Skeletal muscle tissue (tissue), 4 donors: ENCODE data around the gene COL5A1. TPM values are rescaled to one million over a fixed set of nuclear protein-coding genes. Genes with fewer than 3 reads are reported as not detected.

ENCODE experiments used
- H3K27ac ChIP-seq: one replicate; pipeline ENCODE4 v1.7.0; 2013; ENCODE audit warnings: mild to moderate bottlenecking, low read depth, low read length, inconsistent platforms
- H3K27me3 ChIP-seq, 3 donors: one replicate each; pipeline ENCODE4 v1.7.0; 2013; ENCODE audit warnings: low read length in 3 of 3; ENCODE audit not compliant: control insufficient read depth in 3 of 3, insufficient read depth in 3 of 3
- H3K36me3 ChIP-seq, 3 donors: one replicate each; pipeline ENCODE4 v1.7.0; 2013; ENCODE audit warnings: low read length in 3 of 3; ENCODE audit not compliant: control insufficient read depth in 3 of 3, insufficient read depth in 3 of 3
- H3K4me1 ChIP-seq, 3 donors: one replicate each; pipeline ENCODE4 v1.7.0; 2013; ENCODE audit warnings: low read length in 3 of 3, mild to moderate bottlenecking in 3 of 3; ENCODE audit not compliant: control insufficient read depth in 3 of 3, insufficient read depth in 3 of 3
- H3K4me3 ChIP-seq, 3 donors: one replicate each; pipeline ENCODE4 v1.7.0; 2013; ENCODE audit warnings: low read length in 3 of 3
- H3K9ac ChIP-seq, 3 donors: one replicate each; pipeline ENCODE4 v1.7.0; 2013; ENCODE audit warnings: low read length in 3 of 3, mild to moderate bottlenecking in 3 of 3, moderate library complexity in 2 of 3, low read depth in 1 of 3
- H3K9me3 ChIP-seq, 3 donors: one replicate each; pipeline ENCODE4 v1.7.0; 2013; ENCODE audit warnings: low read length in 3 of 3; ENCODE audit not compliant: control insufficient read depth in 3 of 3
- total RNA-seq: library from RNA; depleted of rRNA; stranded (reverse); fragments of >200 nt; gene quantifications from one replicate; pipeline ENCODE4 v1.2.3, GENCODE V29; 2014
- donor health status: Osteomylitis.

The COL5A1 gene
- total RNA-seq, 1 donor from 2014 or later: 258 TPM

DNA sequence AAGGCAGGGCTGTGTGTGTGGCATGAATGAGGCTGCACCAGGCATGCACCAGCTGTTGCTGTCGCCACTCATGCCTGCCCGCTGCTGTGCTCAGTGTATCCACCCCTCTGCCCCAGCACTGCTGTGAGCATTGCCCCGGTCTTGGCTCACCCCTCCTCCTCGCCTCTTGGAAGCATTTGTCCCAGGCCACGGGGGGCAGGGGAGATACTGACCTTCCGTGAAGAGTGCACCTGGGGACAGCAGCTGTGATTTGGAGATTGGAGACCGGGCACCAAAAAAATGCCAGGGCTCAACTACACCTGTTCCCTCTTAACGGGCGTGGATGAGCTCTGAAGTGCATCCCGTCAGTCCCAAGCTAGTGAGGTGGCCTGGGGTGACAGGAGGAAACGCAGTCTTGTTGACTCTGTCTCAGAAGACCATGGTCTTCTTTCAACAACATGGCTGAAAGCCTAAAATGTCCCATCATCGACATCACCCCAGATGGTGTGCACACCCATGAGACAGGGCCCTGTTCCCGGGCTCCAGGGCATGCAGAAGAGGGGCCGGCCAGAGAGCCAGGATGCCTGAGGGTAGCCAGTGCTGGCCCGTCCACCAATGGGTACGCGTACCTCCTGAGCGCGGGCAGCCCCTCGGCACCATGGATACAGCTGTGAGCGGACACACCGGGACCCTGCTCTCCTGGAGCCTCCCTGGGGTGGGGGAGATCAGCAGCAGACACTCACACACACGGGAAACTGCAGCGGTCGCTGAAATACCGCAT is 115.8 kb downstream of the COL5A1 start:
- H3K36me3 ChIP-seq: peaks cover 0 to 14% (median 11%) of the 10 kb centered on the region in 3 donors
- H3K27me3 ChIP-seq: peaks cover 20 to 36% (median 22%) of the 10 kb centered on the region in 3 donors
- H3K9ac ChIP-seq: no peak overlapping the region
- peaks cover 0 to 2% (median 0%) of the 10 kb centered on the region in 3 donors for H3K4me1 ChIP-seq
- H3K27ac ChIP-seq: no peak overlapping the region
- H3K4me3 ChIP-seq: no peak overlapping the region
- H3K9me3 ChIP-seq: no peaks in the 10 kb centered on the region

DNA sequence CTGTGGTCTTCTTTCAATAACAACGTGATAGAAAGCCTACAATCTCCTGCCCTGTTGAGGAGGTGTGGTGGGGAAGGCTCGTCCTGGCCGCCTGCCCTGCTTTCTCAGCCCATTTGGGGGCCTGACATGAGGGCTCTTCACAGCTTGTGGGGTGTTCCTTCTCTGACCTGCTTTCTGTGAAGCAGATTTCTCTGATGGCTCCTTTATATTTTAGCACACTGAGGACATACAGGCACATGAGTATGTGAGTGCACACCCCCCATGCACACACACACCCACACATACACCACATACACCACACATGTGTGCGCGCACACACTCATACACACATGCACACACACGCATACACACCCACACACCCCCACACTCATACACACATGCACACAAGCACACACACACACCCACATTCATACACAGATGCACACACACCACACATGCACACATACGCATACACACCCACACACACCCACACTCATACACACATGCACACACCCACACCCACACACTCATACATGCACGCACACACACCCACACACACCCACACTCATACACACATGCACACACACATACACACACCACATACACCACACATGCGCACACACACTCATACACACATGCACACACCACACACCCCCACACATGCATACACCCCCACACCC is 117.5 kb downstream of the COL5A1 start:
- peaks cover 0 to 2% (median 0%) of the 10 kb centered on the region in 3 donors for H3K4me1 ChIP-seq
- H3K36me3 ChIP-seq: peaks cover 0 to 14% (median 14%) of the 10 kb centered on the region in 3 donors
- H3K9me3 ChIP-seq: no peaks in the 10 kb centered on the region
- H3K9ac ChIP-seq: no peak overlapping the region
- H3K27ac ChIP-seq: no peak overlapping the region
- peaks cover 19 to 42% (median 22%) of the 10 kb centered on the region in 3 donors for H3K27me3 ChIP-seq
- H3K4me3 ChIP-seq: no peak overlapping the region

DNA sequence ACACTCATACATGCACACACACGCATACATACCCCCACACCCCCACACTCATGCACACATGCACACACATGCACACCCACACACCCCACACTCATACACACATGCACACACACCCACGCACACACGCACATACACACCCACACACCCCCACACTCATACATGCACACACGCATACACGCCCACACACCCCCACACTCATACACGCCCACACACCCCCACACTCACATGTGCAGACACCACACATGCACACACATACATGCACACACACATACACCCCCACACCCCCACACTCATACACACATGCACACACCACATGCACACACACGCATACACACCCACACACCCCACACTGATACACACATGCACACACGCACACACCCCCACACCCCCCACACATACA is 118.3 kb downstream of the COL5A1 start:
- Histone ChIP-seq H3K36me3 (peaks cover 0 to 15% (median 14%) of the 10 kb centered on the region in 3 donors), H3K4me3 (no peak overlapping the region), H3K9ac (no peak overlapping the region), H3K27me3 (peaks cover 21 to 37% (median 22%) of the 10 kb centered on the region in 3 donors), H3K4me1 (peaks cover 0 to 2% (median 0%) of the 10 kb centered on the region in 3 donors), H3K9me3 (no peaks in the 10 kb centered on the region), H3K27ac (no peak overlapping the region)

DNA sequence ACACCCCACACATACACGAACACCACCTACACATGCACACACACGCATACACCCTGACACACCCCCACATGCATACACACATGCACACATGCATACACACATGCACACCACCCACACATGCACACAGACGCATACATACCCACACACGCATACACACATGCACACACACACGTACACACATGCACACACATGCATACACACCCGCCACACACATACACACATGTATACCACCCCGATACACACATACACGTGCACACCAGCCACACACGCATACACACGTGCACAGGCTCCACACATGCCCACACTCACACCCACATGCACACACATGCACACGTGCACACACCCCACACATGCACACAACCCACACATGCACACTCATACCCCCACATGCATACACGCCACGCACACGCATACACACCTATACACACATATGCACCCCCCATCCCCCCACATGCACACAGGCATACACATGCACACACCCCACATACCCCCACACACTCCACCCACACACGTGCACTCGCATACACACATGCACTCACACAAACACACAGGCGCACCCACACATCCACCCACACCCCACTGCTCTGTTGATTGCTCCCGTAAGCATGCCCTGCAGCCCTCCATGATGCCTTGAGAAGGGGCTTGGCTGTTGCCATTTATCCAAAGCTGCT is 119.3 kb downstream of the COL5A1 start:
- Histone ChIP-seq H3K27me3 (peaks cover 20 to 34% (median 22%) of the 10 kb centered on the region in 3 donors), H3K9ac (no peak overlapping the region), H3K4me3 (no peak overlapping the region), H3K36me3 (peaks cover 0 to 18% (median 14%) of the 10 kb centered on the region in 3 donors), H3K4me1 (peaks cover 0 to 7% (median 0%) of the 10 kb centered on the region in 3 donors), H3K9me3 (no peaks in the 10 kb centered on the region), H3K27ac (no peak overlapping the region)

DNA sequence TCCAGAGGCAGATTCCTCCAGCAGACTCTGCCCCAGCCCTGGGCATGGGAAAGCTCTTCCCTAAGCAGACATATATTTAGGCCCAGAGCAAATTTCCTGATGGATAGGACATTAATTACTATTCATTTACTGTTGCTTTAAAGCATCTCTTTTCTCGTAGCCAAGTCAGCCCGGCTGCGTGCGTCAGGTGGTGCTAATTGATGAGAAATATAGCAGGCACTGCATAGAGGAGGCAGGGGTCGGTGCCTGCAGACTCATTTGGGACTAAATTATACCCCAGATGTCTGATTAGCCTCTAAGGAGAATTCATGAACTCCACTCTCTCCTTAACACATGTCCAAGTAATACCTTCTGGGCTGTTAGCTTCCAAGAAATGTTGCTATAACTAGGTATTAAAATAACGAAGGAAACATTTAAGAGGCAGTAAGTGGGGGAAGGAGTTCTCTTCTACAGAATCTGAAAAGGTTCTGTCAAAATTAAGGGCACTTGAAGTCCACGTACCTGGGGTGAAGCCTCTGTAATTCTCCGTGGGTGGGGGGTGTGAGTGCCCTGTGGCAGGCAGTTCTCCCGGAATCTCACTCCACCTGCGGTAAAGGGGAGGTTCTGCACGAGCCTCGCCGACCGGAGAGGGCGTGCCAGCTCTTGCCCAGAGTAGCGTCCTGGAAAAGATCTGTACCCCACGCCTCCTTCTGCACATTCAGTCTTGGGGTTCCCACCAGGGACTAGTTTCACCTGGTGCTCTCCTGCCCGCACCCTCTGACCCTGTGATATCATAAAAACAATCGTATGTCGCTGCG is 123.1 kb downstream of the COL5A1 start:
- Histone ChIP-seq H3K4me1 (peaks cover 0 to 11% (median 10%) of the 10 kb centered on the region in 3 donors), H3K4me3 (no peak overlapping the region), H3K36me3 (peaks cover 0 to 15% (median 10%) of the 10 kb centered on the region in 3 donors), H3K9ac (no peak overlapping the region), H3K27ac (no peak overlapping the region), H3K27me3 (peaks cover 0 to 16% (median 8%) of the 10 kb centered on the region in 3 donors), H3K9me3 (no peaks in the 10 kb centered on the region)

DNA sequence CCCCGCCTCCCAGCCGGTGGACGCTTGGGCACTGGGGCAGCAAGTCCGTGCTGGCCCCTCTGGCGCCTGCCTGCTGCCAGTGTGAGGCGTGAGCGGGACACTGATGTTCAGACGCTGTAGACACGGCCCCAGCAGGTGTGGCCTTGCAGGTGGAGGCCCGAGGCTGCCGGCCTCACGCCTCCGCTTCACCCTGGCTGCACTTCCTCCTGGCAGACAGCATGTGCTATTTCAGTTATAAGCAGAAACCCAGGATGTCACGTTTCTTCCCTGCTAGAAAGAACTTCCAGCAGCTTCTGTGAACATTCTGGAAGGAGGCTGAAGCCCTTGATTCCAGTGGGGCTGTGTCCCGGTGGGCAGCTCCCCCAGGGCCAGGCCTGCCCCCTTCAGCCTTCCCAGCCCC is 124.2 kb downstream of the COL5A1 start:
- peaks cover 0 to 13% (median 5%) of the 10 kb centered on the region in 3 donors for H3K36me3 ChIP-seq
- peaks cover 0 to 16% (median 8%) of the 10 kb centered on the region in 3 donors for H3K27me3 ChIP-seq
- peaks cover 0 to 11% (median 10%) of the 10 kb centered on the region in 3 donors for H3K4me1 ChIP-seq
- no peaks in the 10 kb centered on the region for H3K9me3 ChIP-seq
- H3K27ac ChIP-seq: no peak overlapping the region
- H3K9ac ChIP-seq: no peak overlapping the region
- H3K4me3 ChIP-seq: no peak overlapping the region

DNA sequence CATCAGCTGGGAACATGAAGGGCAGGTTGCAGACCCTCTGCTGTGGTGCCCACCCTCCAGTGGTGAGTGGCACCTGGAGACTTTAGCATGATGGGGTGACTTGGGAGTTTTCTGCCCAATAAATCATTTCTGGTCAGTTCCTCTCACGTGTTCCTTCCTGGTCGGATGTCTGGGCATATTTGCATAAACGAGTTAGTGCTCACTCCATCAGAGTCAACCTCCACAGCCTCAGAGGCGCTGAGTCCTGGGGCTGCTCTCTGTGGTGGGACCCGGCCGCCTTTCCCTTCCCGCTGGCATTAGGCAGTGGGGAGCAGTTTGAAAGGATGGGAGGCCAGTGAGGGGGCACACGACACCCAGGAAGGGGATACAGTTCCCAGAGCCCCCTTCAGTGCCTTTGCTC is 125.0 kb downstream of the COL5A1 start:
- peaks cover 0 to 16% (median 13%) of the 10 kb centered on the region in 3 donors for H3K27me3 ChIP-seq
- H3K4me1 ChIP-seq: peaks cover 0 to 11% (median 10%) of the 10 kb centered on the region in 3 donors
- H3K9ac ChIP-seq: peak overlapping the region in 1 of 3 donors; percentile 3
- peaks cover 0 to 12% (median 0%) of the 10 kb centered on the region in 3 donors for H3K36me3 ChIP-seq
- H3K9me3 ChIP-seq: no peaks in the 10 kb centered on the region
- H3K27ac ChIP-seq: no peak overlapping the region
- H3K4me3 ChIP-seq: no peak overlapping the region

DNA sequence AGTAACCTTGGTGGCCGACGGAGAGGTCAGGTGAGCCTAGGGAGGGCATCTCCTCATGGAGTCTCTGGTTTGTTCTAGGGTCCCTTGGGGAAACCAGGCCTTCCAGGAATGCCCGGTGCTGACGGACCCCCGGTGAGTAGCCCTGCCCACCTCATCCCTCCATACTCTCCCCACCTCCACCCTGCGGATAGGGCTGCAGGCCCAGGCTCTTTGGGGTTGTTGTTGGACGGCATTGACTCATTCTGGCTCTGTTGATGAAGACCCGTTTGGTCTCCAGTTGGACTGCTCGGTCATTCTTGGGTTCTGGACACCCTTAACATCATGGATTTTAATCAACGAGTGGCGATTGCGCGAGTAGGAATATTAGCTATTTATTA is 126.7 kb downstream of the COL5A1 start:
- H3K9me3 ChIP-seq: no peaks in the 10 kb centered on the region
- no peak overlapping the region for H3K27ac ChIP-seq
- H3K9ac ChIP-seq: no peak overlapping the region
- H3K4me3 ChIP-seq: no peak overlapping the region
- peaks cover 0 to 11% (median 10%) of the 10 kb centered on the region in 3 donors for H3K4me1 ChIP-seq
- H3K36me3 ChIP-seq: peaks cover 0 to 10% (median 1%) of the 10 kb centered on the region in 3 donors
- peaks cover 0 to 14% (median 11%) of the 10 kb centered on the region in 3 donors for H3K27me3 ChIP-seq

DNA sequence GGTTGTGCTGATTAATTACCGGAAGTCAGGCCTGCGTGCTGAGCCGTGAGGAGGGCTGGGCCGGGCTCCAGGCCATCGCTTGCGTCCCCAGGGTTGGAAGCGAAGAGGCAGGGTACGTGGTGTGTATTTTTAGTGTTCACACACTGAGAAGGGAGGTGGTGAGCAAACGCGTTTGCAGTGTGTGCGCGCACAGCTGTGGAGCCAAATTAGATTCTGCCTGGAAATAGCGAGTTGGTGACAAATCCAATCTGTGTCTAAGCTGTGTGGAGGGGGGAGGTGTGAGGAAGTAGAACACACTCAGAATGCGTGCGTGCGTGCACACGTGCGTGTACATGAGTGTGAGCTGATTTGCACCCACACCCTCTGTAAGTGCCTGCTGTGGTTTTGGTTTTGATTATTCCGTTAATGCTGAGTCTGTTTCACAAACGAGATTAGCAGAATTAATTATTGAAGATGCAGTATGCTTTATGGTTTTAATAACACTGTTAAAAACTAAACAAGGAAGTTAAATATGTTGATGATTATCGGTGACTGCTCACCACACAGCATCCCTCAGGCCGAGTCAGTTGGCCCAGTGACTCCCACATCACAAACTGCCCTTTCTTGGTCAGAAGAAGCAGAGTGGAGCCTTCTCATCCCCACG is 127.2 kb downstream of the COL5A1 start:
- Histone ChIP-seq H3K27ac (no peak overlapping the region), H3K4me1 (peaks cover 0 to 11% (median 10%) of the 10 kb centered on the region in 3 donors), H3K36me3 (peaks cover 0 to 11% (median 2%) of the 10 kb centered on the region in 3 donors), H3K4me3 (no peak overlapping the region), H3K9ac (no peak overlapping the region), H3K27me3 (peaks cover 0 to 13% (median 9%) of the 10 kb centered on the region in 3 donors), H3K9me3 (no peaks in the 10 kb centered on the region)
